GM12878 (cell line): ENCODE data around the gene FIBCD1. TPM values are rescaled to one million over a fixed set of nuclear protein-coding genes. Genes with fewer than 3 reads are reported as not detected.
A peak's percentile ranks its signal among the peaks of the same experiment; 100 is the strongest.

ENCODE experiments used
- ATAC-seq: fragments of 200-7000 bp; cut with Tn5 transposase; 3 replicates; pipeline ENCODE4 v1.9.1; 2020; ENCODE audit warnings: mild to moderate bottlenecking, moderate library complexity
- BruUV-seq: library from RNA; stranded (reverse); fragments of 400-500 nt; replicated peaks from 2 replicates; lab custom pipeline; 2021; lab: Mats Ljungman, UMichigan
- CTCF ChIA-PET: fragments of 300-600 bp; sonication (Branson Sonifier 250); formaldehyde crosslinking; extraction: SDS; loops from one replicate; lab custom pipeline; 2021; ENCODE audit warnings: inconsistent platforms; lab: Yijun Ruan, JAX
- POLR2A ChIA-PET: fragments of 350-600 bp; formaldehyde crosslinking; extraction: SDS; loops from one replicate; lab custom pipeline; 2021; ENCODE audit warnings: inconsistent platforms; lab: Charles Lee
- RAD21 ChIA-PET: fragments of 300-600 bp; sonication (Branson Sonifier 250); formaldehyde crosslinking; loops from one replicate; lab custom pipeline; 2023; ENCODE audit warnings: antibody characterized with exemption; ENCODE audit not compliant: unreplicated experiment; lab: Charles Lee
- SMC1A ChIA-PET: fragments of 300-600 bp; sonication (Branson Sonifier 250); formaldehyde crosslinking; loops from one replicate; lab custom pipeline; 2023; ENCODE audit not compliant: unreplicated experiment, uncharacterized antibody; lab: Charles Lee
- DNase-seq: peaks from one replicate; pipeline ENCODE4 v3.0.0-alpha.2; 2011; ENCODE audit warnings: low read depth, low spot score
- FAIRE-seq: peaks from 3 replicates; lab custom pipeline; 2011; peaks lifted over from hg19 to GRCh38; lab: Jason Lieb, UNC
- H2AFZ ChIP-seq: 2 replicates; pipeline ENCODE4 v1.6.0; 2011; ENCODE audit warnings: low read depth, low read length, control low read depth; ENCODE audit not compliant: control insufficient read depth
- H3K27ac ChIP-seq: 2 replicates; pipeline ENCODE4 v1.5.1; 2011; ENCODE audit warnings: control low read depth; ENCODE audit not compliant: control insufficient read depth, insufficient read depth
- H3K27me3 ChIP-seq, 2 experiments: replicated peaks in 1 of 2; 2 replicates each; pipeline versions ENCODE4 v1.6.0 to v1.6.1; 2011; ENCODE audit warnings: low read length in 1 of 2; ENCODE audit not compliant: control insufficient read depth in 2 of 2, insufficient read depth in 2 of 2
- H3K36me3 ChIP-seq, 2 experiments: 2 replicates each; pipeline ENCODE4 v1.5.1; 2011; ENCODE audit warnings: low read length in 1 of 2; ENCODE audit not compliant: control insufficient read depth in 2 of 2, insufficient read depth in 2 of 2
- H3K4me1 ChIP-seq: 2 replicates; pipeline ENCODE4 v1.6.1; 2011; ENCODE audit warnings: mild to moderate bottlenecking, low read length, moderate library complexity, mixed read lengths; ENCODE audit not compliant: control insufficient read depth, insufficient read depth
- H3K4me2 ChIP-seq: 2 replicates; pipeline ENCODE4 v1.6.0; 2011; ENCODE audit warnings: control low read depth; ENCODE audit not compliant: control insufficient read depth, insufficient read depth
- H3K4me3 ChIP-seq: fragments of 200-600 bp; sonication (generic); 2 replicates; pipeline ENCODE4 v1.5.1; 2016
- H3K79me2 ChIP-seq: 2 replicates; pipeline ENCODE4 v1.6.0; 2011; ENCODE audit warnings: low read length; ENCODE audit not compliant: control insufficient read depth, insufficient read depth
- H3K9ac ChIP-seq: 2 replicates; pipeline ENCODE4 v1.8.0; 2011; ENCODE audit warnings: low read length, control low read depth, mixed read lengths; ENCODE audit not compliant: control insufficient read depth, insufficient read depth
- H3K9me3 ChIP-seq: replicated peaks from 3 replicates; pipeline ENCODE4 v1.5.1; 2011; ENCODE audit warnings: mild to moderate bottlenecking, low read length; ENCODE audit not compliant: control insufficient read depth, insufficient read depth
- H4K20me1 ChIP-seq: 2 replicates; pipeline ENCODE4 v1.6.0; 2011; ENCODE audit not compliant: control insufficient read depth, insufficient read depth
- BHLHE40 ChIP-seq, 2 experiments: fragments of 450-650 bp in 1 of 2; IDR thresholded peaks; 2 replicates each; pipeline ENCODE4 v1.6.1; 2011 to 2017; ENCODE audit warnings: low read depth in 2 of 2, borderline replicate concordance in 1 of 2, improper control_type of control experiment in 1 of 2, low read length in 1 of 2, mild to moderate bottlenecking in 1 of 2
- STAT3 ChIP-seq: IDR thresholded peaks from 2 replicates; pipeline ENCODE4 v1.6.1; 2011; ENCODE audit warnings: low read depth, low read length, improper control_type of control experiment
- YBX1 ChIP-seq: fragments of 450-650 bp; IDR thresholded peaks from 2 replicates; pipeline ENCODE4 v1.6.1; 2016; ENCODE audit warnings: antibody characterized with exemption
- ZZZ3 ChIP-seq: IDR thresholded peaks from 2 replicates; pipeline ENCODE4 v1.6.1; 2011; ENCODE audit warnings: low read depth; ENCODE audit not compliant: control insufficient read depth, insufficient read length
- WGBS: methylation state at CpG from one replicate; pipeline ENCODE4 v1.1.6; 2016; ENCODE audit warnings: low lambda C conversion rate; ENCODE audit not compliant: insufficient replicate concordance, insufficient coverage; ENCODE audit errors: missing lambda C conversion rate; 5-methylcytosine and 5-hydroxymethylcytosine counted together
- in situ Hi-C: fragments of 300-500 bp; cut with MboI; formaldehyde crosslinking; loops from 9 replicates; pipeline ENCODE4 v1.14.3; 2018; ENCODE audit warnings: mixed read lengths
- intact Hi-C: fragments of 100-400 bp; cut with micrococcal nuclease; formaldehyde crosslinking; loops from one replicate; pipeline ENCODE4 v1.14.2; 2022; ENCODE audit not compliant: unreplicated experiment
- polyA plus RNA-seq, 11 experiments: library from polyadenylated mRNA; depleted of rRNA in 4 of 11; unstranded in 6 of 11; stranded (reverse) in 5 of 11; fragments of >200 nt; fragmentation: Nextera tagmentation in 4 of 11; fragmentation: Illumina TruSeq in 1 of 11; extraction: Ambion mirVana in 4 of 11; extraction: Trizol in 1 of 11; gene quantifications; 1 replicate in 1 of 11; 2 replicates in 10 of 11; pipeline versions ENCODE4 v1.2.1 to v1.2.3, GENCODE V29; 2011 to 2016; ENCODE audit warnings: inconsistent platforms in 2 of 11, missing spikeins in 2 of 11, low read depth in 1 of 11
- total RNA-seq, 4 experiments: library from RNA; depleted of rRNA in 3 of 4; stranded (reverse); fragments of >200 nt in 3 of 4; fragmentation: Illumina TruSeq in 1 of 4; extraction: Trizol in 1 of 4; gene quantifications; 2 replicates each; pipeline versions ENCODE4 v1.2.1 to v1.2.3, GENCODE V29; 2013 to 2021
- TF ChIP-seq, protein P1 (sequence below): IDR thresholded peaks from 2 replicates; pipeline ENCODE4 v1.6.1; 2012; ENCODE audit warnings: mild to moderate bottlenecking, low read depth, low read length

Gene FIBCD1
- total and polyA plus RNA-seq, 10 of the 15 experiments (the other 5 are each of a cell fraction or from before 2014, with no cell fraction given): 0.04 to 0.95 (median 0.25) TPM; not detected in 6

GRCh38 chr9:130939405-130940026 is 469 bp upstream of the FIBCD1 start:
- no peak for FAIRE-seq
- no peak for TF ChIP-seq STAT3
- TF ChIP-seq, protein P1, sequence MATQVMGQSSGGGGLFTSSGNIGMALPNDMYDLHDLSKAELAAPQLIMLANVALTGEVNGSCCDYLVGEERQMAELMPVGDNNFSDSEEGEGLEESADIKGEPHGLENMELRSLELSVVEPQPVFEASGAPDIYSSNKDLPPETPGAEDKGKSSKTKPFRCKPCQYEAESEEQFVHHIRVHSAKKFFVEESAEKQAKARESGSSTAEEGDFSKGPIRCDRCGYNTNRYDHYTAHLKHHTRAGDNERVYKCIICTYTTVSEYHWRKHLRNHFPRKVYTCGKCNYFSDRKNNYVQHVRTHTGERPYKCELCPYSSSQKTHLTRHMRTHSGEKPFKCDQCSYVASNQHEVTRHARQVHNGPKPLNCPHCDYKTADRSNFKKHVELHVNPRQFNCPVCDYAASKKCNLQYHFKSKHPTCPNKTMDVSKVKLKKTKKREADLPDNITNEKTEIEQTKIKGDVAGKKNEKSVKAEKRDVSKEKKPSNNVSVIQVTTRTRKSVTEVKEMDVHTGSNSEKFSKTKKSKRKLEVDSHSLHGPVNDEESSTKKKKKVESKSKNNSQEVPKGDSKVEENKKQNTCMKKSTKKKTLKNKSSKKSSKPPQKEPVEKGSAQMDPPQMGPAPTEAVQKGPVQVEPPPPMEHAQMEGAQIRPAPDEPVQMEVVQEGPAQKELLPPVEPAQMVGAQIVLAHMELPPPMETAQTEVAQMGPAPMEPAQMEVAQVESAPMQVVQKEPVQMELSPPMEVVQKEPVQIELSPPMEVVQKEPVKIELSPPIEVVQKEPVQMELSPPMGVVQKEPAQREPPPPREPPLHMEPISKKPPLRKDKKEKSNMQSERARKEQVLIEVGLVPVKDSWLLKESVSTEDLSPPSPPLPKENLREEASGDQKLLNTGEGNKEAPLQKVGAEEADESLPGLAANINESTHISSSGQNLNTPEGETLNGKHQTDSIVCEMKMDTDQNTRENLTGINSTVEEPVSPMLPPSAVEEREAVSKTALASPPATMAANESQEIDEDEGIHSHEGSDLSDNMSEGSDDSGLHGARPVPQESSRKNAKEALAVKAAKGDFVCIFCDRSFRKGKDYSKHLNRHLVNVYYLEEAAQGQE: no peak
- TF ChIP-seq BHLHE40 (IDR thresholded peaks at IDR 0.05; ENCODE audit: borderline replicate concordance in 1 of 2, low read depth in 2 of 2, low read length in 1 of 2): no peak
- TF ChIP-seq ZZZ3: no peak
- TF ChIP-seq YBX1: no peak
- TF ChIP-seq, all 136 proteins: peak for 0
- peaks cover 6% of the 10 kb centered on the region; the same call in 1 of the 2 replicates for H4K20me1 ChIP-seq
- ChIA-PET CTCF (interaction anchor here (1.0 to 1.4 kb wide), 3 partner anchors 69 to 238 kb away, joined by 3 to 11 read pairs (median 3); no protein-coding TSS in a partner anchor), SMC1A (no interaction called here), RAD21 (no interaction called here), POLR2A (no interaction called here)
- peak overlapping the region; percentile 82; the same call in 1 of the 2 replicates for H3K4me3 ChIP-seq
- DNase-seq: no peak
- H3K36me3 ChIP-seq: no peaks in the 10 kb centered on the region
- under 1% methylated on average over 67 of the region's 75 CpGs for WGBS
- no peaks in the 10 kb centered on the region for H3K9me3 ChIP-seq
- BruUV-seq: no TSS peak
- peaks cover 6 to 21% of the 10 kb centered on the region in 2 experiments for H3K27me3 ChIP-seq
- H2AFZ ChIP-seq: no peak overlapping the region
- H3K9ac ChIP-seq: no peak overlapping the region
- ATAC-seq: 0 out of 3 replicates have a peak, but pooled peaks have one; percentile 22
- H3K27ac ChIP-seq: no peak overlapping the region
- in situ Hi-C loops (loop anchor here (5.0 kb wide), 3 partner anchors 72 to 232 kb away; no protein-coding TSS in a partner anchor), intact Hi-C loops (loop anchor here (2.0 to 10.0 kb wide), 2 partner anchors 105 to 233 kb away; no protein-coding TSS in a partner anchor)
- H3K79me2 ChIP-seq: no peaks in the 10 kb centered on the region
- peak overlapping the region; percentile 84; the same call in 1 of the 2 replicates for H3K4me2 ChIP-seq
- H3K4me1 ChIP-seq: no peaks in the 10 kb centered on the region; the same call in 1 of the 2 replicates
